MM.1S (cell line): Measurements from ENCODE around the gene HNRNPA0.

Experiments used
- DNase-seq: peaks from one replicate; pipeline ENCODE4 v3.0.0-alpha.2; 2015
- H2AFZ ChIP-seq: fragments of 300-600 bp; sonication (generic); 2 replicates; pipeline ENCODE4 v1.6.0; 2016; ENCODE audit warnings: antibody characterized with exemption, low read length
- H3F3A ChIP-seq: fragments of 300-600 bp; sonication (generic); 2 replicates; pipeline ENCODE4 v1.6.1; 2016; ENCODE audit warnings: mild to moderate bottlenecking, antibody characterized with exemption, low read length, moderate library complexity, mixed read lengths; ENCODE audit not compliant: insufficient read depth
- H3K27ac ChIP-seq: fragments of 300-600 bp; sonication (generic); 2 replicates; pipeline ENCODE4 v1.5.1; 2016; ENCODE audit warnings: mild to moderate bottlenecking, low read length
- H3K27me3 ChIP-seq: fragments of 300-600 bp; sonication (generic); replicated peaks from 2 replicates; pipeline ENCODE4 v1.6.0; 2016; ENCODE audit warnings: low read length; ENCODE audit not compliant: insufficient read depth
- H3K36me3 ChIP-seq: fragments of 300-600 bp; sonication (generic); replicated peaks from 2 replicates; pipeline ENCODE4 v1.6.1; 2016; ENCODE audit warnings: mild to moderate bottlenecking, low read length, mixed read lengths; ENCODE audit not compliant: insufficient read depth
- H3K4me1 ChIP-seq: fragments of 300-600 bp; sonication (generic); 2 replicates; pipeline ENCODE4 v1.6.1; 2016; ENCODE audit warnings: low read length, mixed read lengths
- H3K4me2 ChIP-seq: fragments of 300-600 bp; sonication (generic); 2 replicates; pipeline ENCODE4 v1.6.0; 2016; ENCODE audit warnings: low read depth, low read length
- H3K4me3 ChIP-seq: fragments of 300-600 bp; sonication (generic); 2 replicates; pipeline ENCODE4 v1.5.1; 2016; ENCODE audit warnings: low read length, mixed read lengths
- H3K79me2 ChIP-seq: fragments of 300-600 bp; sonication (generic); 2 replicates; pipeline ENCODE4 v1.6.1; 2016; ENCODE audit warnings: mixed run types, low read length, mixed read lengths
- H3K9ac ChIP-seq: fragments of 300-600 bp; sonication (generic); 2 replicates; pipeline ENCODE4 v1.6.1; 2016; ENCODE audit warnings: low read length, mixed read lengths
- H3K9me2 ChIP-seq: fragments of 300-600 bp; sonication (generic); replicated peaks from 2 replicates; pipeline ENCODE4 v1.6.1; 2016; ENCODE audit warnings: mild to moderate bottlenecking, low read length, mixed read lengths; ENCODE audit not compliant: insufficient read depth
- H3K9me3 ChIP-seq: fragments of 300-600 bp; sonication (generic); replicated peaks from 2 replicates; pipeline ENCODE4 v1.6.1; 2016; ENCODE audit warnings: mild to moderate bottlenecking, low read length, mixed read lengths; ENCODE audit not compliant: insufficient read depth
- H4K20me1 ChIP-seq: fragments of 300-600 bp; sonication (generic); 2 replicates; pipeline ENCODE4 v1.6.1; 2016; ENCODE audit warnings: mild to moderate bottlenecking, low read length, moderate library complexity, mixed read lengths; ENCODE audit not compliant: insufficient read depth
- EZH2 ChIP-seq: fragments of 300-600 bp; sonication (generic); optimal IDR thresholded peaks from 2 replicates; pipeline ENCODE3; 2017; ENCODE audit warnings: low read depth, mild to moderate bottlenecking, antibody characterized with exemption, low read length, mixed read lengths
- EZH2phosphoT487 ChIP-seq: fragments of 300-600 bp; sonication (generic); IDR thresholded peaks from 2 replicates; pipeline ENCODE4 v1.6.1; 2018; ENCODE audit warnings: antibody characterized with exemption, low read length
- TF ChIP-seq, protein P1 (sequence below): fragments of 300-600 bp; sonication (generic); IDR thresholded peaks from 2 replicates; pipeline ENCODE4 v1.5.1; 2016; ENCODE audit warnings: antibody characterized with exemption, low read length, mixed read lengths

Gene HNRNPA0

DNA sequence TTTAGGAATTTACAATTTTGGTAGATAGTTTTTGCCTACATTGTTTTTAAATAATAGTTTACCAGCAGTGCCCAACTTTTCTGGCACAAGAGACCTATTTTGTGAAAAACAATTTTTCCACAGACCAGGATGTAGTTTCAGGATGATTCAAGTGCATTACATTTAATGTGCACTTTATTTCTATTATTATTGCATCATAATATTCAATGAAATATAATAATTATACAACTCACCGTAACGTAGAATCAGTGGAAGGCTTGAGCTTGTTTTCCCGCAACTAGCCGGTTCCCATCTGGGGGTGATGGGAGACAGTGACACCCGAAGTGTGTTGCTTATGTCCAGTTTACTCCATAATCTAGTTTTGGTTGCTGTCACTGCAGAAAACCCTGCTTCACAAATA, 3.5 kb upstream of the HNRNPA0 start:
- no peaks in the 10 kb centered on the region for H3K27me3 ChIP-seq
- H3K9ac ChIP-seq = no peak overlapping the region
- no peaks in the 10 kb centered on the region for H3K9me2 ChIP-seq
- H4K20me1 ChIP-seq = peaks cover 6% of the 10 kb centered on the region
- no peak overlapping the region for H3K4me3 ChIP-seq
- H3K4me2 ChIP-seq = no peak overlapping the region
- no peak overlapping the region for H2AFZ ChIP-seq
- H3K36me3 ChIP-seq = no peaks in the 10 kb centered on the region
- TF ChIP-seq EZH2phosphoT487 = no peak
- no peak for TF ChIP-seq EZH2
- TF ChIP-seq, protein P1, sequence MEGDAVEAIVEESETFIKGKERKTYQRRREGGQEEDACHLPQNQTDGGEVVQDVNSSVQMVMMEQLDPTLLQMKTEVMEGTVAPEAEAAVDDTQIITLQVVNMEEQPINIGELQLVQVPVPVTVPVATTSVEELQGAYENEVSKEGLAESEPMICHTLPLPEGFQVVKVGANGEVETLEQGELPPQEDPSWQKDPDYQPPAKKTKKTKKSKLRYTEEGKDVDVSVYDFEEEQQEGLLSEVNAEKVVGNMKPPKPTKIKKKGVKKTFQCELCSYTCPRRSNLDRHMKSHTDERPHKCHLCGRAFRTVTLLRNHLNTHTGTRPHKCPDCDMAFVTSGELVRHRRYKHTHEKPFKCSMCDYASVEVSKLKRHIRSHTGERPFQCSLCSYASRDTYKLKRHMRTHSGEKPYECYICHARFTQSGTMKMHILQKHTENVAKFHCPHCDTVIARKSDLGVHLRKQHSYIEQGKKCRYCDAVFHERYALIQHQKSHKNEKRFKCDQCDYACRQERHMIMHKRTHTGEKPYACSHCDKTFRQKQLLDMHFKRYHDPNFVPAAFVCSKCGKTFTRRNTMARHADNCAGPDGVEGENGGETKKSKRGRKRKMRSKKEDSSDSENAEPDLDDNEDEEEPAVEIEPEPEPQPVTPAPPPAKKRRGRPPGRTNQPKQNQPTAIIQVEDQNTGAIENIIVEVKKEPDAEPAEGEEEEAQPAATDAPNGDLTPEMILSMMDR = no peak
- no peak for DNase-seq
- H3K27ac ChIP-seq = no peak overlapping the region
- peaks cover 15% of the 10 kb centered on the region for H3K79me2 ChIP-seq
- no peaks in the 10 kb centered on the region for H3K9me3 ChIP-seq
- 0 out of 2 replicates have a peak, but pooled peaks cover 3% of the 10 kb centered on the region for H3K4me1 ChIP-seq
- H3F3A ChIP-seq = peaks cover 9% of the 10 kb centered on the region; the same call in 1 of the 2 replicates

DNA sequence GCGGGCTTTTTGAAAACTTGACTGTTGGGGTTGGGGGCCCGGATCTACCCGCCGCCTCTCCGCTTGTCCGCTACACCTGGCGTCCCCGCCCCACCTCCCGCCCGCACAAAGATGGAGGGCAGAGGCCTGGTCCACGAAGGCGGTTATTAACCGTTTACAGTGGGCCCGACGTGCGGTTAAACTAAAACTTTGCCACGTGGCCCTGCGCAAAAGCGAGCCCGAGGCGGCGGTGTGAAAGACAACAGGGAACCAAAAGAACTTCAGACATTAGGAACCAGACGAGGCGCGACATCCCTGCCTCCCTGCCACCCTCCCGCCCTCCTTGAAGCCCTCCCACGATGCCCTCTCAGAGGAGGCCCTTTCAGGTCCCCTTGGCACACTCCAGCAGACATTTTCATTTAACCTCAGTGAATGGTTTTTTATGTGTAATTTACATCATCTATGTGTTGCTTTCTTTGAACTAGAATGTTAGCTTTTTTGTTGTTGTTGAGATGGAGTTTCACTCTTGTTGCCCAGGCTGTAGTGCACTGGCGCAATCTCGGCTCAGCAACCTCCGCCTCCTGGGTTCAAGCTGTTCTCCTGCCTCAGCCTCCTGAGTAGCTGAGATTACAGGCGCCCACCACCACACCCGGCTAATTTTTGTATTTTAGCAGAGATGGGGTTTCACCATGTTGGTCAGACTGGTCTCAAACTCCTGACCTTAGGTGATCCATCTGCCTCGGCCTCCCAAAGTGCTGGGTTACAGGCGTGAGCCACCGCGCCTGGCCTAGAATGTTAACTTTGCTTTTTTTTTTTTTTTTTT, 999 bp upstream of the HNRNPA0 start:
- DNase-seq = no peak
- H3K79me2 ChIP-seq = peaks cover 40% of the 10 kb centered on the region
- no peaks in the 10 kb centered on the region for H3K27me3 ChIP-seq
- peak overlapping the region; percentile 85 for H2AFZ ChIP-seq
- peaks cover 29% of the 10 kb centered on the region for H4K20me1 ChIP-seq
- 0 out of 2 replicates have a peak, but pooled peaks cover 6% of the 10 kb centered on the region for H3K36me3 ChIP-seq
- H3K4me2 ChIP-seq = peak overlapping the region; percentile 71
- H3K9me2 ChIP-seq = no peaks in the 10 kb centered on the region
- peaks cover 11% of the 10 kb centered on the region; the same call in 1 of the 2 replicates for H3F3A ChIP-seq
- H3K4me1 ChIP-seq = peaks cover 9% of the 10 kb centered on the region
- TF ChIP-seq EZH2phosphoT487 (no peak), EZH2 (no peak)
- TF ChIP-seq, protein P1 = no peak
- peak overlapping the region; percentile 99 for H3K9ac ChIP-seq
- H3K27ac ChIP-seq = peak overlapping the region; percentile 92; the same call in 1 of the 2 replicates
- H3K9me3 ChIP-seq = no peaks in the 10 kb centered on the region
- H3K4me3 ChIP-seq = peak overlapping the region; percentile 99

DNA sequence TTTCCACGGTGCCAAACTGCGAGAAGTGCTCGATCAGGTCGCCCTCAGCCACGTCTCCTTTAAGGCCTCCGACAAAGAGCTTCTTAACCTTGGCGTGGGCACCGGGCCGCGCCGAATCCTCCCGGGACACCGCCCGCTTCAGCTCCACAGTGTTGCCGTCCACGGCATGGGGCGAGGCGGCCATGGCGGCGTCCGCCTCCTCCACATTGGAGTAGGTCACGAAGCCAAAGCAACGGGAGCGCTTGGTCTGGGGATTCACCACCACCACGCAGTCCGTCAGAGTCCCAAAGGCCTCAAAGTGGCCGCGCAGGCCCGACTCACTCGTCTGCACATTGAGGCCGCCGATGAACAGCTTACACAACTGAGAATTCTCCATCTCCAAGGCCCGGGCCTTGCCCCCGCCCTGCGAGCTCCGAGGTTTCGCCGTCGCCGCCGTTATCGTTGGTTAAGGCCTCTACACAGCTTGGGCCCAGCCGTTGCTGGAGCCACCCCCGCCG, 424 bp downstream of the HNRNPA0 start:
- no peaks in the 10 kb centered on the region for H3K27me3 ChIP-seq
- H2AFZ ChIP-seq = peak overlapping the region; percentile 42; the same call in 1 of the 2 replicates
- DNase-seq = peak; percentile 45
- H3K27ac ChIP-seq = peak overlapping the region; percentile 92
- peaks cover 9% of the 10 kb centered on the region for H3K4me1 ChIP-seq
- H3K9me3 ChIP-seq = no peaks in the 10 kb centered on the region
- H3K9me2 ChIP-seq = no peaks in the 10 kb centered on the region
- peak overlapping the region; percentile 99 for H3K9ac ChIP-seq
- H4K20me1 ChIP-seq = peaks cover 40% of the 10 kb centered on the region
- peaks cover 48% of the 10 kb centered on the region for H3K79me2 ChIP-seq
- H3F3A ChIP-seq = peaks cover 14% of the 10 kb centered on the region; the same call in 1 of the 2 replicates
- H3K4me3 ChIP-seq = peak overlapping the region; percentile 99
- 0 out of 2 replicates have a peak, but pooled peaks cover 6% of the 10 kb centered on the region for H3K36me3 ChIP-seq
- H3K4me2 ChIP-seq = peak overlapping the region; percentile 91; the same call in 1 of the 2 replicates
- TF ChIP-seq, protein P1 = no peak
- TF ChIP-seq EZH2 = no peak
